Lower lobe of right lung (tissue), 2 donors: ENCODE data around the gene ATP13A4. TPM values are rescaled to one million over a fixed set of nuclear protein-coding genes. Genes with fewer than 3 reads are reported as not detected.

Source experiments
- ATAC-seq, 2 donors: fragments of 200-7000 bp; cut with Tn5 transposase; one replicate each; pipeline ENCODE4 v1.9.1; 2020 to 2022; ENCODE audit warnings: mild to moderate bottlenecking in 2 of 2, moderate library complexity in 2 of 2
- DNase-seq: peaks from one replicate; pipeline ENCODE4 v3.0.0-alpha.2; 2020
- H3K27ac ChIP-seq: fragments of 200-600 bp; one replicate; pipeline ENCODE4 v1.8.0; 2022
- H3K27me3 ChIP-seq: fragments of 200-600 bp; one replicate; pipeline ENCODE4 v1.8.0; 2022; ENCODE audit warnings: low read depth
- H3K36me3 ChIP-seq: fragments of 200-600 bp; one replicate; pipeline ENCODE4 v1.8.0; 2022; ENCODE audit warnings: mild to moderate bottlenecking
- H3K4me1 ChIP-seq: fragments of 200-600 bp; one replicate; pipeline ENCODE4 v1.8.0; 2022
- H3K4me3 ChIP-seq: fragments of 200-600 bp; one replicate; pipeline ENCODE4 v1.8.0; 2022; ENCODE audit warnings: mild to moderate bottlenecking
- H3K9me3 ChIP-seq: fragments of 200-600 bp; one replicate; pipeline ENCODE4 v1.8.0; 2022
- intact Hi-C: fragments of 100-400 bp; cut with DNase I; formaldehyde crosslinking; loops from one replicate; pipeline ENCODE4 v1.11.0; 2022
- total RNA-seq: library from RNA; stranded (reverse); fragmentation: NEBNext Ultra II Directional; extraction: Animal tissue kit (Norgen Biotek cat#: 25700); gene quantifications from one replicate; pipeline ENCODE4 v1.2.1, GENCODE V29; 2021
- TF ChIP-seq, protein P1 (sequence below): fragments of 200-600 bp; IDR thresholded peaks from one replicate; pipeline ENCODE4 v1.8.0; 2022; ENCODE audit warnings: antibody characterized with exemption, mild to moderate bottlenecking
- donor health status: DM: no; HTN: yes; CAD: no; lungs with severe emphysema.

ATP13A4 gene
- total RNA-seq, 1 donor from 2014 or later, result 188 TPM

DNA sequence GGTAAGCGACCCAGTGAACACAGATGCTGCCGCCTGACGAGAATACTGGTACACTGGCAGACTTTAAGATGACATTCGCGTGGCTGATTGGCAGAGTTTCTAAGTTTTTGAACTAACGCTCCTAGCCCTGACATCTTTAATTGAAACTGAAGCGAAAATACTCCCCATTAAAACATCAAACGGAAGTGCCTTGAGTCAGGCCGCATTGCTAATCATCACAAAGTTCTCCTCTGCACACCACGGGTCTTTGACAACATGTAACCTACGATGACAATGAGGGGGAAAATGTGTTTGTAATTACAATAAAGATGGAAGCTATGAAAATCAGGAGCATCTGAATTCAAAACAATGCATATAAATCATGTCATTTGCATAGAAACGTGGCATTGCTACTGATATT lies 44.5 kb downstream of the ATP13A4 start:
- intact Hi-C loops, result no loop called here
- Histone ChIP-seq H3K4me1 (peaks cover 9% of the 10 kb centered on the region), H3K4me3 (no peak overlapping the region), H3K27ac (no peak overlapping the region), H3K9me3 (no peaks in the 10 kb centered on the region), H3K27me3 (no peaks in the 10 kb centered on the region), H3K36me3 (peaks cover 16% of the 10 kb centered on the region)
- no peak for DNase-seq
- TF ChIP-seq, protein P1, sequence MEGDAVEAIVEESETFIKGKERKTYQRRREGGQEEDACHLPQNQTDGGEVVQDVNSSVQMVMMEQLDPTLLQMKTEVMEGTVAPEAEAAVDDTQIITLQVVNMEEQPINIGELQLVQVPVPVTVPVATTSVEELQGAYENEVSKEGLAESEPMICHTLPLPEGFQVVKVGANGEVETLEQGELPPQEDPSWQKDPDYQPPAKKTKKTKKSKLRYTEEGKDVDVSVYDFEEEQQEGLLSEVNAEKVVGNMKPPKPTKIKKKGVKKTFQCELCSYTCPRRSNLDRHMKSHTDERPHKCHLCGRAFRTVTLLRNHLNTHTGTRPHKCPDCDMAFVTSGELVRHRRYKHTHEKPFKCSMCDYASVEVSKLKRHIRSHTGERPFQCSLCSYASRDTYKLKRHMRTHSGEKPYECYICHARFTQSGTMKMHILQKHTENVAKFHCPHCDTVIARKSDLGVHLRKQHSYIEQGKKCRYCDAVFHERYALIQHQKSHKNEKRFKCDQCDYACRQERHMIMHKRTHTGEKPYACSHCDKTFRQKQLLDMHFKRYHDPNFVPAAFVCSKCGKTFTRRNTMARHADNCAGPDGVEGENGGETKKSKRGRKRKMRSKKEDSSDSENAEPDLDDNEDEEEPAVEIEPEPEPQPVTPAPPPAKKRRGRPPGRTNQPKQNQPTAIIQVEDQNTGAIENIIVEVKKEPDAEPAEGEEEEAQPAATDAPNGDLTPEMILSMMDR, result no peak
- no peak for ATAC-seq

DNA sequence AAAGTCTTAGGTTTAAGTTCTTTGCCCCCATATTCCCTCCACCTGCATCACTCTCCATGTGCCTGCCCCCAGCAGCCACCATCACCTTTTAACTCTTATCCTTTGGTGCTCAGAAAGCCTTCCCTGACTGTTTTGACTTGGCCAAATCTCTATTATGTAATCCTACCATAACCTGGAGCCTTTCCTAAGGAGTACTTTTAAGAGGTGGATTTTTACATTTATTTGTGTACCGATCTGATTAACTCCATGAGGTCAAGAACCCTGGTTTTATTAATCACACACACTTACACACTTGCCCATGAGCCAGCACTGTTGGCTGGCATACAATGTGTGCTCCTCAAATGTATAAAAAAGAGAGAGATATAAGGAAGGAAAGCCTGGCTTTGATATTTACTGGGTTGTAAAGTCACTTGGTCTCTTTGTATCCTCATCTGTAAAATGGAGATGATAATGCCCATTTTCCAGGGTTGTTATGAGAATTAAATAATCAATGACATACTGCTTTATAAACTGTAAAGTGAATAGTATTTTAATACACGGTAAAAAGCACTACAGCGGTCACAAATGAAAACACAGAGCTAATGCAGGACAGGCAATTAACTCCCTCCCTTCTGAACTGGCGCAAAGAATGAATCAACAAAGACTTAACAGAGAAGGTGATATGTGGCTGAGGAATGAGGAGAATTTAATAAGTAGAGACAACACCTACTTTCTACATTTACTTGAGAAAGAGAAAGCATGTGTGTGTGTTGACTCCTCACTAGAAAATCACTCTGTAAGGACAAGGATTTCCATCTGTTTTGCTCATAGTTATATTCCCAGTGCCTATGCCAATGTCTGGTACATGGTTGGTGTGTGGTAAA lies 45.4 kb downstream of the ATP13A4 start:
- H3K27ac ChIP-seq, result peak overlapping the region; percentile 28
- H3K9me3 ChIP-seq, result no peaks in the 10 kb centered on the region
- H3K27me3 ChIP-seq, result no peaks in the 10 kb centered on the region
- H3K36me3 ChIP-seq, result peaks cover 16% of the 10 kb centered on the region
- intact Hi-C loops, result no loop called here
- TF ChIP-seq, protein P1, result no peak
- H3K4me3 ChIP-seq, result no peak overlapping the region
- H3K4me1 ChIP-seq, result peaks cover 9% of the 10 kb centered on the region
- DNase-seq, result no peak
- peak; percentile 71 to 87 for ATAC-seq

DNA sequence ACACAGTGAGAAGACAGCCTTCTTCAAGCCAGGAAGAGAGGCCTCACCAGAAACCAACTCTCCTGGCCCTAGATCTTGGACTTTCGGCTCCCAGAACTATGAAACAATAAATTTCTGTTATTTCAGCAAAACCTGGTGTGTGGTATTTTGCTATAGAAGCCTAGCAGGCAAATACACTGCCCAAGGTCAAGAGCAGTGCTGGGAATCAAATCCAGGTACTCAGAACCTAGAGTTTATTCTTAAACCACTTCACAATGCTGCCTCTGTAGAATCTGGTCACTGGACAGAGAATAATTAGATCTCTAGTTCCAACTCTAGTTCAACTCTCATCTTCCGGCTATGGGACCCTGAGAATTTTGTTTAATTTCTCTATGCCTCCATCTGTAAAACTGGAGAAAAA lies 46.6 kb downstream of the ATP13A4 start:
- H3K27me3 ChIP-seq, result no peaks in the 10 kb centered on the region
- ATAC-seq, result peak in 1 of 2 donors; percentile 79
- peaks cover 5% of the 10 kb centered on the region for H3K36me3 ChIP-seq
- no peaks in the 10 kb centered on the region for H3K9me3 ChIP-seq
- no peak overlapping the region for H3K4me3 ChIP-seq
- peaks cover 14% of the 10 kb centered on the region for H3K4me1 ChIP-seq
- peak overlapping the region; percentile 13 for H3K27ac ChIP-seq
- intact Hi-C loops, result no loop called here
- TF ChIP-seq, protein P1, result no peak
- DNase-seq, result no peak

DNA sequence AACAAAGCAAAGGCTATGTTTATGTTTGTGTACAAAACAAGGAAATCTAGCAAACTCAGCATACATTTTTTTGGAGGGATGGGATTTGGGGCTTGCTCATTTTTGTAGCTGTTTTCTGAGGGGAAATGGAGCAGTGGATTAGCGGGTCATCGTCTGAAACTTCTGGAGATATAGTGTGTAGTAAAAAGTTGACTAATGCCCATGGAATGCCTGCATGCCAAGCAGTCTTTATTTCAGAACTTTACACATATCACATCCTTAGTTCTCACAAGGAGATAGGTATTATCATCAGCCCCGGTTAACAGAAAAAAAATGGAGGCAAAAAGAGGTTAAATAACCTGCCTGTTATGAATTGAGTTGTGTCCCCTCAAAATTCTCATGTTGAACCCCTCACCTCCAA lies 47.1 kb downstream of the ATP13A4 start:
- intact Hi-C loops, result no loop called here
- peaks cover 14% of the 10 kb centered on the region for H3K4me1 ChIP-seq

DNA sequence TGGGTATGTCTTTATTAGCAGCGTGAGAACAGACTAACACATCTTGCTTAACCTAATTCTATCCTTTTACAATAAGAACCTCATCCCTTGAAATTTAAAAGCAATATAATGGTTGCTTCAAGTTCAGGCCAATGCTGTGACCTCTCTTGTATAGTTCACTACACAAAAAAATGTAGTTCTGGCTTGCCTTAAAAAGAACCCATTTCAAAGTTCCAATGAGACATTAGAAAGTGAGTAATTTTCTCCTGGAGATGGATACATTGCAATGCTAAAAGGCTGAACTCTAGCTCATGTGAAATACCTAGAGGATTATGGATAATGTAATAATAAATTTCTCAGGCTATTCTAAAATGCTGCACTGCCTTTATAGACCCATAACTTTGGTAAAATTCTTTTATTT lies 47.8 kb downstream of the ATP13A4 start:
- TF ChIP-seq, protein P1, result no peak
- H3K36me3 ChIP-seq, result no peaks in the 10 kb centered on the region
- H3K27ac ChIP-seq, result no peak overlapping the region
- no peak for ATAC-seq
- no peak for DNase-seq
- peaks cover 16% of the 10 kb centered on the region for H3K4me1 ChIP-seq
- H3K9me3 ChIP-seq, result no peaks in the 10 kb centered on the region
- intact Hi-C loops, result no loop called here
- H3K27me3 ChIP-seq, result no peaks in the 10 kb centered on the region
- no peak overlapping the region for H3K4me3 ChIP-seq

More for the DNA sequence above, 47.1 kb downstream of the ATP13A4 start:
- no peak overlapping the region for H3K27ac ChIP-seq
- H3K27me3 ChIP-seq, result no peaks in the 10 kb centered on the region
- no peaks in the 10 kb centered on the region for H3K9me3 ChIP-seq
- H3K36me3 ChIP-seq, result no peaks in the 10 kb centered on the region
- TF ChIP-seq, protein P1, result no peak
- ATAC-seq, result no peak
- no peak overlapping the region for H3K4me3 ChIP-seq
- no peak for DNase-seq
